Measurements from ENCODE around the gene FER.
A peak's percentile ranks its signal among the peaks of the same experiment; 100 is the strongest.
"Not testable (repeated sequence)": the region's sequence is repeated elsewhere in the genome, so short reads cannot be mapped to it uniquely, and the experiment has no call there.

FER gene

GRCh38 chr5:108881133-108881532, 133.4 kb downstream of the FER start:
- no peak for DNase-seq (ENCODE audit: low read depth)

GRCh38 chr5:108884736-108885135, 137.0 kb downstream of the FER start:
- no peak for DNase-seq (ENCODE audit: low read depth)

- DNase-seq (ENCODE audit: low read depth) = no peak
These were observed 150.6 kb downstream of the FER start for GRCh38 chr5:108898257-108898656.

DNA sequence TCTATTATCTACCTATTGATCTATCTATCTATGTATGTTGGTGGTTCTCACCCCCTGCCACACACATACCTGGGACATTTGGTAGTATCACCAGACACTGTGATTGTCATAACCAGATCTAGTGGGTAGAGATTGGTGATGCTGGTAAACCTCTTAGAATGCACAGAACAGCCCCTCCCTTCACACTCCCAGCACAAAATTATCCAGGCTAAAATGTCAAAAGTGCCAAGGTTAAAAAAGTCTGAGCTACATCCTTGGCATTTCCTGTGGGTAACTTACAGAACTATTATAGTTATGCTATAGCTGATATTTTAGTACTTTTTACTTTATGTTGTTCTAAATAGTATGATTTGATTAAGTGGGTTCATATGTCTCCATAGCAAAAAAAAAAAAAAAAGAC, 151.0 kb downstream of the FER start:
- DNase-seq (ENCODE audit: low read depth) = peak; percentile 18

DNA sequence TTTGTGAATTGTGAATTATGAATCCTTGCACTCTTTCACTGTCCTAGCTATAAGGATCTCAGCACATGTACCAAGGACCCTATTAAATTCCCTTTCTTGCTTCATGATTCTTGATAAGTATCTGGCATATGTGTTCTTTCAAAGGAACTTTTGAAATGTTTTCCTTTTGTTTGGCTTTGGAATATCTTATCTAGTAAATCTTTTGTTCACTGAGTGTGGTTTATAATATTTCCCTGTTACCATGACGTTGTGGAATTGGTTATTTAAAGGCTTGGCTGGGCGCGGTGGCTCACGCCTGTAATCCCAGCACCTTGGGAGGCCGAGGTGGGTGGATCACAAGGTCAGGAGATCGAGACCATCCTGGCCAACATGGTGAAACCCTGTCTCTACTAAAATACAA, 151.5 kb downstream of the FER start:
- not testable (repeated sequence) for DNase-seq (ENCODE audit: low read depth)

DNA sequence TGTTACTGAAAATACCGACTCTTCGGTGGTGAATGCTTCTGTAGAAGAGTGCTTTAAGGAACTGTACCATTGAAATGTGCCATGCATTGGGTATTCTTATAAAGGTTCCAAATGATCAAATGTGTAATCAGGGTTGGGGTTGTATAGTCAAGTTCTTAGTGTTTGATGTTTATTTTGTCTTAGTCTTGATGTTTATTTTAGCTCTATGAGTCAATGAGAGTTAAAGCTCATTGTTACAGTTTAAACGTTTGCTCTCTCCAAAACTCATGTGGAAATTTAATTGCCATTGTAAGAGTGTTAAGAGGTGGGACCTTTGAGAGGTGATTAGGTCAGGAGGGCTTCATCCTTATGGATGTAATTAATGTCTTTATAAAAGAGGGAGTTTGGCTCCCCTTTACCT, 153.0 kb downstream of the FER start:
- no peak for DNase-seq (ENCODE audit: low read depth)

DNA sequence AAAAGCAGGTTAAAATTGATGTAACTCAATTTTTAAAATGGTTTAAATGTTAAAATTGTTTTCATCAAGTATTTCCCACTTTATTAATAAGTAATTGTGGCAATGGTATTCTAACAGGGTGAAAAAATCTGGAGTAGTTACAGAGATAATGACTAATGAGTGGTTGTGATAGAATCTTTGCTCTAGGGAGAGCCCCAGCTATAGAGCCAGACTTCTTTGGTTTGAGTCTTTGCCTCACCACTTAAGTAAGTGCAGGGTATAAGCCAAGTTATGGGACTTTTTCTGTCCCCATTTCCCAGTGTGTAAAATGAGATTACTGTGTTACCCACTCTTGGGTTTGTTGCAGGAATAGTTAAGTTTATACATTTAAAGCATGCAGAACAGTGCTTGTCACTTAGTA, 158.1 kb downstream of the FER start:
- no peak for DNase-seq (ENCODE audit: low read depth)

DNA sequence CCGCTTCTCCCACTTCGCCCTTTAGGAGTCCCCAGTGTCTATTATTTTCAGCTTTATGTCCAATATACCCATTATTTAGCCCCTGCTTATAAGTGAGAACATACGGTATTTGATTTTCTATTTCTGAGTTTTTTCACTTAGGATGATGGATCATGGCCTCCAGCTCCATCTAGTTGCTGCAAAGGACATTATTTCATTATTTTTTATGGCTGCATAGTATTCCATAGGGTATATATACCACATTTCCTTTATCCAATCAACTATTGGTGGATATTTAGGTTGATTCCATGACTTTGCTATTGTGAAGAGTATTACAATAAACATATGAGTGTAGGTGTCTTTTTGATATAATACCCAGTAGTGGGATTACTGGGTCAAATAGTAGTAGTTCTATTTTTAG, 162.9 kb downstream of the FER start:
- no peak for DNase-seq (ENCODE audit: low read depth)

DNA sequence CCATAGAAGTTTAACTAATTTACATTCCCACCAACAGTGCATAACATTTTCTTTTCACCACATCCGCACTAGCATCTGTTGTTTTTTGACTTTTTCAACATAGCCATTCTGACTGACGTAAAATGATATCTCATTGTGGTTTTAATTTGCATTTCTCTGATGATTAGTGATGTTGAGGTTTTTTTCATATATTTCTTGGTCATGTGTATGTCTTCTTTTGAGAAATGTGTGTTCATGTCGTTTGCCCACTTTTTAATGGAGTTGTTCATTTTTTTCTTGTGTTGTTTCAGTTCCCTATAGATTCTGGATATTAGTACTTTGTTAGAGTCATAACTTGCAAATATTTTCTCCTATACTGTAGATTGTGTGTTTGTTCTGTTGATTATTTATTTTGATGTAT, 163.4 kb downstream of the FER start:
- DNase-seq (ENCODE audit: low read depth) = no peak

DNA sequence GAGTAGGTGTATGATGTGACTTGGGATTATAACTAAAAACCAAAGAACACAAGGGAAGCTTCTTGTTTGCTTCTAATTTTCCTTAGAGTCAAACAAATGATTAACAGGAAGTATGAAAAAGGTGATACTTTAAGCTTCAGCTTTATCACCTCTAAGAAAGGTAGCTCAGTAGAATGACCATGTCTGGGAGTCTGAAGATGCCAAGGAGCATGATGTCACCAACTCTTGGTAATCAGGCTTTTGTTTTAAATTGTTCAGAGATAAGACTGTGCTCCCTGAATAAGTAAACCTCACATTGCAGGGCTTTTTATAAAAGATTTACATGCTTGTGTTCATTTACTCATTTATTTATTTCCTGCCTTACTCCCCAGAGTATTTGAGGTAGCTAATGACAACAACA, 169.9 kb downstream of the FER start:
- no peak for DNase-seq (ENCODE audit: low read depth)

DNA sequence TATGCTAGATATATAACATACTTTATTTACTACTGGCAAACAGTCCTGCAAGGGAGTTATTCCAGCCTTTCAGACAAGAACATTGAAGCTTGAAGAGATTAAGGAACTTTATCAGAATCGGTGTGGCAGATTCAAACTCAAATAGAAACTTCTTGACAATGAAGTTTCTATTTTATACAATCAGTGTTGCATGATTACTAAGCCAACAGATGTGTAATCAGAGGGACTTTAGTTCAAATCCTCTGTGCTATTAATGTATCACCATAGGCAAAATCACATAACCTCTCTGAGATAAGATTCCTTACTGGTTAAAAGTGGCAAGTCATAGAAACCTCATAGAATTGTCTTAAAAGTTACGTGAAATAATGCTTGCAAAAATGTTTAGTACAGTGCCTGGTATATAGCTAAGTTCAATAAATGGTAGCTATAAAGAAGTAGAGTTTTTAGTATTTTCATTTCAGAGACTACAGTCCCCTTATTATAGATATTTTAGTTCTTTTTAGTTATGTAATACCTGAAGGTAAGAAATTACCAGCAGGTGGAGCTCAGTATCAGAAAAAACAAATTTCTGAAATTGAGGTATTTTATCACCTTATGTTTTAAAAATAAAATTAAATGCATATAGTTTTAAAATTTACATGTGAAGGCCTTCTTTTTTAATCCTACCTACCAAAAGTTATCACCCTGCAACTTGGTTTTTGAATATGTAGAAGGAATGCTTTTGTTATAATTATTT, 172.1 kb downstream of the FER start:
- DNase-seq (ENCODE audit: low read depth) = no peak

- no peak for DNase-seq (ENCODE audit: low read depth)
These were observed 176.8 kb downstream of the FER start for GRCh38 chr5:108924457-108924961.

GRCh38 chr5:108925073-108925472, 177.4 kb downstream of the FER start:
- no peak for DNase-seq (ENCODE audit: low read depth)

DNA sequence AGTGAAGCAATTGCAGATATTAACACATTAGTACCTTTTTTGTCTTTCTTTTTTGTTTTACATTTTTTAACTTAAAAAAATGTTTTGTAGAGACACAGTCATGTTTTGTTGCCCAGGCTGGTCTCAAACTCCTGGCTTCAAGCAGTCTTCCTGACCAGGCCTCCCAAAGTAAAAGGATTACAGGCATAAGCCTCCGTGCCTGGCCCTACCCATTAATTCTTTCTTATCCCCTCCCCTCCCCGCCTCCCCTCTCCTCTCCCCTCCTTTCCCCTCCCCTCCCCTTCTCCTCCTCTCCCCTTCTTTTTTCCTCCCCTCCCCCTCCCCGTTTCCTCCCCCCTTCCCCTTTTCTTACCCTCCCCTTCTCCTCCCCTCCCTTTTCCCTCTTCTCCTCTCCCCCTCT, 182.4 kb downstream of the FER start:
- DNase-seq (ENCODE audit: low read depth) = no peak

DNA sequence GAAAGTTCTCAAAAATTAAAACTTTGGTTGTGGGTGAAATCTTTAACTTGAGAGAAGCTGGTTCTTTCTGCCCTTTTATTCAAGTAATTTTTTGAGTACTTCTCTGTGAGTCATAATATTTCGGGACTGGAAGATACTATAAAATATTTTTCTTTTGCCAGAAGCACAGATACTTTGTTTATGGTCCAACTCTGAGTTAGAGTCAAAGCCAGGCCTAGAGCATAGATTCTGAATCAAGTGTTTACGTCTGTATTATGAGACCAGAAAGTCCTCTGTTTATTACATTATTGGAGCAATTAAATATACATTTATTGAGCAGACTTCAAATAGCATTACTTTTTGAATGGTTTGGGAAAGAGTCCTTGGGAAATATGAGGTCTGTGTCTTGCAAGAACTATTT, 187.9 kb downstream of the FER start:
- DNase-seq (ENCODE audit: low read depth) = no peak

GRCh38 chr5:108937221-108937620, 189.5 kb downstream of the FER start:
- DNase-seq (ENCODE audit: low read depth) = no peak

- no peak for DNase-seq (ENCODE audit: low read depth)
These were observed 192.8 kb downstream of the FER start for GRCh38 chr5:108940506-108940905.

- no peak for DNase-seq (ENCODE audit: low read depth)
These were observed 194.0 kb downstream of the FER start for GRCh38 chr5:108941746-108942145.

- no peak for DNase-seq (ENCODE audit: low read depth)
These were observed 195.0 kb downstream of the FER start for GRCh38 chr5:108942701-108943100.

DNA sequence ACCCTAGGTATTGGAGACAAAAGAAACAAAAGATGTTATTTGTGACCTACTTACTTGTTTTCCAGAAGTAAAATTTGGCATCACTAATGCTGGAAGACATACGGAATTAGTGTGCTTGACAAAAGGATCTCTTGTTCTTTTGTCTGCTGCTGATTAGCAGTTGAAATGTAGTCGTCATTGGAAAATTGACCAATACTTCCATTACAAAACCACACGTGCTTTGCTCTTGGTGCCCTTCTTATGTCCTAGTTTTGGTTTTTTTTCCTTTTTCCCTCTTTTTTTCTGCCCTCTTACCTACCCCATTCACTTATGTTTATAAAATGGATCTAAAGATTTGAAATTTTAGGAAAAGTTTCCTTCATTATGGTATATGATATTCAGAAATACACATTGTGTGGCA, 197.4 kb downstream of the FER start:
- DNase-seq (ENCODE audit: low read depth) = no peak

- DNase-seq (ENCODE audit: low read depth) = no peak
These were observed 198.3 kb downstream of the FER start for GRCh38 chr5:108946008-108946407.

GRCh38 chr5:108947164-108947563, 199.5 kb downstream of the FER start:
- no peak for DNase-seq (ENCODE audit: low read depth)

DNA sequence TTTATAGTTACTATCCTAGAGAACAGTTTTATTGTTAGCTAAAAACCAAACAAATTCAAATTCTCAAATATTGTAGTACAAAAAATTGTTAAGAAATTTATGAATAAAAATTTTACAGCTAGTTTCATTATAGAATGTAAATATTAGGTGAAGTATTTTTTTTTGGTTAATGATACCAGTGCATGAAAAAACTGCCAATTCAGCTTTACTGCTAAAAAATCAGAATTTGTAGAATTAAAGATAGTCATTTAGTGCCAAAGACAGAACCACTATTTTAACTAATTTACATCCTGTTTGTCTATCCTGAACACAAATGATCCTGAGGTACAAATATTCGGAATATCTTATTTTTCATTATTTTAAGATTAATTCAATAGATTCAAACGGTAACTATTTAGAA, 202.6 kb downstream of the FER start:
- no peak for DNase-seq (ENCODE audit: low read depth)

DNA sequence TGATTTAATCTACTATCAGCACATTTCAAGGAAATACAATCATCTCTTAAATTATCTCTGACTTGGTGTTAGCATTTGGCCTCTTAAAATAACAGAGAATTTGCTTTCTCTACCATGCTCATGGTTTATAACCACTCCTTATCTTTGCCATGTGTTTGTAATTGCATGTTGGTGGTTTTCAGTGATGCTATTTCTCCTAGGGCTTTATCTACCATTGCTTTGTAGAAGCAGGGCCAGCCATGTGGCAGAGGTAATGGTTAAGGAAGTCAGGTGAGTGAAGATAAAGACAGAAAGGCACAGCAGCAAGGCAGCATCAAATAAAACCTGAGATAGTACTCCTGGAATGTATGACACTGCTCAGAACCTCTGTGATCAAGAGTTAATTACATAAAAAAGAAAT, 206.2 kb downstream of the FER start:
- no peak for DNase-seq (ENCODE audit: low read depth)
